Erythroblast (primary cell): Measurements from ENCODE around the gene TFPT.

ENCODE experiments used
- GATA1 ChIP-seq: IDR thresholded peaks from 2 replicates; pipeline ENCODE4 v1.6.1; 2011; ENCODE audit warnings: low read depth, mild to moderate bottlenecking, control low read depth, low read length, moderate library complexity
- POLR2A ChIP-seq: IDR thresholded peaks from 2 replicates; pipeline ENCODE4 v1.6.1; 2011; ENCODE audit warnings: mild to moderate bottlenecking, low read length

GRCh38 chr19:54063350-54064116, 51.9 kb downstream of the TFPT start, which contains the start of gene VSTM1:
- TF ChIP-seq POLR2A = no peak
- TF ChIP-seq GATA1 = no peak
